Neural cell (in vitro differentiated cells): ENCODE data around the gene LDAH. TPM values are rescaled to one million over a fixed set of nuclear protein-coding genes. Genes with fewer than 3 reads are reported as not detected.

ENCODE experiments used
- H2AFZ ChIP-seq: fragments of 200-600, 300-800 bp; sonication (generic), shearing (Covaris generic); 2 replicates; pipeline ENCODE4 v1.6.0; 2014; ENCODE audit warnings: low read depth, mild to moderate bottlenecking, antibody characterized with exemption, low read length, moderate library complexity
- H3F3A ChIP-seq: fragments of 200-600 bp; shearing (Covaris generic); 2 replicates; pipeline ENCODE4 v1.6.1; 2016; ENCODE audit warnings: mild to moderate bottlenecking, moderate library complexity, mixed read lengths, antibody characterized with exemption, low read length; ENCODE audit not compliant: insufficient read depth, poor library complexity, severe bottlenecking
- H3K27ac ChIP-seq: fragments of 200-600, 300-800 bp; sonication (generic), shearing (Covaris generic); 2 replicates; pipeline ENCODE4 v1.5.1; 2014; ENCODE audit warnings: mild to moderate bottlenecking, low read length, moderate library complexity
- H3K27me3 ChIP-seq: fragments of 300-800, 200-600 bp; sonication (generic), shearing (Covaris generic); 2 replicates; pipeline ENCODE4 v1.6.0; 2014; ENCODE audit warnings: mild to moderate bottlenecking, low read depth, low read length, moderate library complexity; ENCODE audit not compliant: insufficient read depth
- H3K36me3 ChIP-seq: fragments of 300-800, 200-600 bp; sonication (generic), shearing (Covaris generic); 2 replicates; pipeline ENCODE4 v1.5.1; 2014; ENCODE audit warnings: mild to moderate bottlenecking, antibody characterized with exemption, low read length, moderate library complexity; ENCODE audit not compliant: insufficient read depth
- H3K4me2 ChIP-seq: fragments of 300-800, 200-600 bp; sonication (generic), shearing (Covaris generic); 2 replicates; pipeline ENCODE4 v1.6.0; 2014; ENCODE audit warnings: mild to moderate bottlenecking, low read length
- H3K4me3 ChIP-seq: fragments of 300-800, 200-600 bp; sonication (generic), shearing (Covaris generic); 2 replicates; pipeline ENCODE4 v1.5.1; 2014; ENCODE audit warnings: mild to moderate bottlenecking, low read length, moderate library complexity
- H3K79me2 ChIP-seq: fragments of 200-600 bp; shearing (Covaris generic); replicated peaks from 2 replicates; pipeline ENCODE4 v1.6.0; 2014; ENCODE audit warnings: mild to moderate bottlenecking, low read length, moderate library complexity; ENCODE audit not compliant: insufficient read depth
- H3K9ac ChIP-seq: fragments of 300-800, 200-600 bp; sonication (generic), shearing (Covaris generic); 2 replicates; pipeline ENCODE4 v1.6.1; 2016; ENCODE audit warnings: mild to moderate bottlenecking, low read length, mixed read lengths
- H3K9me2 ChIP-seq: fragments of 200-600 bp; shearing (Covaris generic); 2 replicates; pipeline ENCODE4 v1.6.1; 2016; ENCODE audit warnings: mild to moderate bottlenecking, low read length, mixed read lengths; ENCODE audit not compliant: insufficient read depth
- H3K9me3 ChIP-seq: fragments of 200-600, 300-800 bp; sonication (generic), shearing (Covaris generic); 2 replicates; pipeline ENCODE4 v1.6.1; 2016; ENCODE audit warnings: mild to moderate bottlenecking, mixed run types, low read length, moderate library complexity, mixed read lengths
- H4K20me1 ChIP-seq: fragments of 200-600 bp; shearing (Covaris generic); 2 replicates; pipeline ENCODE4 v1.6.1; 2016; ENCODE audit warnings: mild to moderate bottlenecking, mixed run types; ENCODE audit not compliant: insufficient read depth
- EP300 ChIP-seq: fragments of 450-650 bp; conservative IDR thresholded peaks from 2 replicates; pipeline ENCODE4 v1.6.1; 2014; ENCODE audit warnings: antibody characterized with exemption, mild to moderate bottlenecking, moderate library complexity; ENCODE audit not compliant: poor library complexity, severe bottlenecking
- EZH2 ChIP-seq: fragments of 200-600, 300-800 bp; shearing (Covaris generic), sonication (generic); IDR thresholded peaks from 2 replicates; pipeline ENCODE4 v1.6.1; 2014; ENCODE audit warnings: antibody characterized with exemption, low read length, borderline replicate concordance, mild to moderate bottlenecking; ENCODE audit not compliant: insufficient read depth, poor library complexity, severe bottlenecking
- MXI1 ChIP-seq: fragments of 450-650 bp; conservative IDR thresholded peaks from 2 replicates; pipeline ENCODE4 v1.6.1; 2014; ENCODE audit warnings: antibody characterized with exemption, mild to moderate bottlenecking; ENCODE audit not compliant: poor library complexity, severe bottlenecking
- POLR2AphosphoS5 ChIP-seq: IDR thresholded peaks from 2 replicates; pipeline ENCODE4 v1.6.1; 2012
- RAD21 ChIP-seq: fragments of 450-650 bp; conservative IDR thresholded peaks from 2 replicates; pipeline ENCODE4 v1.6.1; 2014; ENCODE audit warnings: antibody characterized with exemption, mild to moderate bottlenecking, moderate library complexity
- SMC3 ChIP-seq: fragments of 450-650 bp; conservative IDR thresholded peaks from 2 replicates; pipeline ENCODE4 v1.6.1; 2014; ENCODE audit warnings: antibody characterized with exemption, mild to moderate bottlenecking, moderate library complexity; ENCODE audit not compliant: poor library complexity
- TAF1 ChIP-seq: IDR thresholded peaks from 2 replicates; pipeline ENCODE4 v1.6.1; 2012; ENCODE audit warnings: low read depth
- polyA plus RNA-seq: library from polyadenylated mRNA; depleted of rRNA; stranded (reverse); fragments of >200 nt; gene quantifications from 2 replicates; pipeline ENCODE4 v1.2.3, GENCODE V29; 2014
- TF ChIP-seq, protein P1 (sequence below): fragments of 450-650 bp; IDR thresholded peaks from 2 replicates; pipeline ENCODE4 v1.5.1; 2014; ENCODE audit warnings: antibody characterized with exemption, mild to moderate bottlenecking, moderate library complexity; ENCODE audit not compliant: poor library complexity, severe bottlenecking
- TF ChIP-seq, protein P2 (sequence below): IDR thresholded peaks from 2 replicates; pipeline ENCODE4 v1.6.1; 2012; ENCODE audit warnings: borderline replicate concordance

The LDAH gene
- polyA plus RNA-seq, 1 donor from 2014 or later = 44.1 TPM

DNA sequence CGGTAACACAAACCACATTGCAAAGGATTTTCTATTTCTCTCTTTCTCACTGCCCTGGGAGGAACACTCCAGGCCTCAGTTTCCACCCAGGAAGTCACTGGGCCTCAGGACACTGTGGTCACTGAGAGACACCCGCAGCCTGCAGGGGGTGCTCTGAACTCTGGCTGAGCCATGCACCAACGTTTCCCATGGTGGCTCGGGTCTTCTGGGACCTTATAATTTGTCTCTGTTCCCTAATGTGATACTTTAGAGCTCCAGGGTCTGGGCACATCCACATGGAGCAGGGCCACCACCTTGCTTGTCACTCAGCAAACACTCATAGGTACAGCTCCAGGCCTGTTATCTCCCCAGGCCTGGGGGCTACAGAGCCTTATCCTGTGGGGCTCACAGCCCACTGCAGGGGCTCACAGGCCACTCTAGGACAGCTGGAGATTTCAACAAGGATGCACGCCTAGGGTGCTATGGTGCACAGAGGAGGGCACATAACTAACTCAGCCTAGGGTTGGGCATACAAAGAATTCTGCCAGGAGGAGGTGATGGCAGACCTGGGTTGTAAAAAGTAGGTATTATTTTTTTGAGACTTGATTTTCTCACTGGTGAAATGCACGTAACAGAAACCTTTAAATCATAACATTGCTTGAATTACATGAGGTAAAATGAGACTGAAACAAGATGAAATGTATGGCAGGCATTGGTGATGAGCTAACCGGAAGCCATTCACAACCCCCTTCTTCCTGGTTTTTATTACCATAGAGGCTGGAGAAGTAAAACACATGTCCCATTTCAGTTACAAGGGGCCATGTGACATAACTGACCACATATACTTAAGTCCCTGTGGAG lies 169.0 kb downstream of the LDAH start:
- TF ChIP-seq SMC3 (no peak), TAF1 (no peak), POLR2AphosphoS5 (no peak), EZH2 (no peak), MXI1 (no peak), EP300 (no peak), RAD21 (no peak)
- TF ChIP-seq, protein P1, sequence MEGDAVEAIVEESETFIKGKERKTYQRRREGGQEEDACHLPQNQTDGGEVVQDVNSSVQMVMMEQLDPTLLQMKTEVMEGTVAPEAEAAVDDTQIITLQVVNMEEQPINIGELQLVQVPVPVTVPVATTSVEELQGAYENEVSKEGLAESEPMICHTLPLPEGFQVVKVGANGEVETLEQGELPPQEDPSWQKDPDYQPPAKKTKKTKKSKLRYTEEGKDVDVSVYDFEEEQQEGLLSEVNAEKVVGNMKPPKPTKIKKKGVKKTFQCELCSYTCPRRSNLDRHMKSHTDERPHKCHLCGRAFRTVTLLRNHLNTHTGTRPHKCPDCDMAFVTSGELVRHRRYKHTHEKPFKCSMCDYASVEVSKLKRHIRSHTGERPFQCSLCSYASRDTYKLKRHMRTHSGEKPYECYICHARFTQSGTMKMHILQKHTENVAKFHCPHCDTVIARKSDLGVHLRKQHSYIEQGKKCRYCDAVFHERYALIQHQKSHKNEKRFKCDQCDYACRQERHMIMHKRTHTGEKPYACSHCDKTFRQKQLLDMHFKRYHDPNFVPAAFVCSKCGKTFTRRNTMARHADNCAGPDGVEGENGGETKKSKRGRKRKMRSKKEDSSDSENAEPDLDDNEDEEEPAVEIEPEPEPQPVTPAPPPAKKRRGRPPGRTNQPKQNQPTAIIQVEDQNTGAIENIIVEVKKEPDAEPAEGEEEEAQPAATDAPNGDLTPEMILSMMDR = no peak
- TF ChIP-seq, protein P2, sequence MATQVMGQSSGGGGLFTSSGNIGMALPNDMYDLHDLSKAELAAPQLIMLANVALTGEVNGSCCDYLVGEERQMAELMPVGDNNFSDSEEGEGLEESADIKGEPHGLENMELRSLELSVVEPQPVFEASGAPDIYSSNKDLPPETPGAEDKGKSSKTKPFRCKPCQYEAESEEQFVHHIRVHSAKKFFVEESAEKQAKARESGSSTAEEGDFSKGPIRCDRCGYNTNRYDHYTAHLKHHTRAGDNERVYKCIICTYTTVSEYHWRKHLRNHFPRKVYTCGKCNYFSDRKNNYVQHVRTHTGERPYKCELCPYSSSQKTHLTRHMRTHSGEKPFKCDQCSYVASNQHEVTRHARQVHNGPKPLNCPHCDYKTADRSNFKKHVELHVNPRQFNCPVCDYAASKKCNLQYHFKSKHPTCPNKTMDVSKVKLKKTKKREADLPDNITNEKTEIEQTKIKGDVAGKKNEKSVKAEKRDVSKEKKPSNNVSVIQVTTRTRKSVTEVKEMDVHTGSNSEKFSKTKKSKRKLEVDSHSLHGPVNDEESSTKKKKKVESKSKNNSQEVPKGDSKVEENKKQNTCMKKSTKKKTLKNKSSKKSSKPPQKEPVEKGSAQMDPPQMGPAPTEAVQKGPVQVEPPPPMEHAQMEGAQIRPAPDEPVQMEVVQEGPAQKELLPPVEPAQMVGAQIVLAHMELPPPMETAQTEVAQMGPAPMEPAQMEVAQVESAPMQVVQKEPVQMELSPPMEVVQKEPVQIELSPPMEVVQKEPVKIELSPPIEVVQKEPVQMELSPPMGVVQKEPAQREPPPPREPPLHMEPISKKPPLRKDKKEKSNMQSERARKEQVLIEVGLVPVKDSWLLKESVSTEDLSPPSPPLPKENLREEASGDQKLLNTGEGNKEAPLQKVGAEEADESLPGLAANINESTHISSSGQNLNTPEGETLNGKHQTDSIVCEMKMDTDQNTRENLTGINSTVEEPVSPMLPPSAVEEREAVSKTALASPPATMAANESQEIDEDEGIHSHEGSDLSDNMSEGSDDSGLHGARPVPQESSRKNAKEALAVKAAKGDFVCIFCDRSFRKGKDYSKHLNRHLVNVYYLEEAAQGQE = no peak
- Histone ChIP-seq H3K79me2 (no peaks in the 10 kb centered on the region), H3K4me3 (no peak overlapping the region), H3K36me3 (no peaks in the 10 kb centered on the region), H3K9me3 (no peaks in the 10 kb centered on the region), H2AFZ (no peak overlapping the region), H3K9ac (no peak overlapping the region), H3K9me2 (no peaks in the 10 kb centered on the region), H3K27me3 (no peaks in the 10 kb centered on the region), H3F3A (no peaks in the 10 kb centered on the region), H4K20me1 (no peaks in the 10 kb centered on the region), H3K4me2 (no peak overlapping the region), H3K27ac (no peak overlapping the region)

DNA sequence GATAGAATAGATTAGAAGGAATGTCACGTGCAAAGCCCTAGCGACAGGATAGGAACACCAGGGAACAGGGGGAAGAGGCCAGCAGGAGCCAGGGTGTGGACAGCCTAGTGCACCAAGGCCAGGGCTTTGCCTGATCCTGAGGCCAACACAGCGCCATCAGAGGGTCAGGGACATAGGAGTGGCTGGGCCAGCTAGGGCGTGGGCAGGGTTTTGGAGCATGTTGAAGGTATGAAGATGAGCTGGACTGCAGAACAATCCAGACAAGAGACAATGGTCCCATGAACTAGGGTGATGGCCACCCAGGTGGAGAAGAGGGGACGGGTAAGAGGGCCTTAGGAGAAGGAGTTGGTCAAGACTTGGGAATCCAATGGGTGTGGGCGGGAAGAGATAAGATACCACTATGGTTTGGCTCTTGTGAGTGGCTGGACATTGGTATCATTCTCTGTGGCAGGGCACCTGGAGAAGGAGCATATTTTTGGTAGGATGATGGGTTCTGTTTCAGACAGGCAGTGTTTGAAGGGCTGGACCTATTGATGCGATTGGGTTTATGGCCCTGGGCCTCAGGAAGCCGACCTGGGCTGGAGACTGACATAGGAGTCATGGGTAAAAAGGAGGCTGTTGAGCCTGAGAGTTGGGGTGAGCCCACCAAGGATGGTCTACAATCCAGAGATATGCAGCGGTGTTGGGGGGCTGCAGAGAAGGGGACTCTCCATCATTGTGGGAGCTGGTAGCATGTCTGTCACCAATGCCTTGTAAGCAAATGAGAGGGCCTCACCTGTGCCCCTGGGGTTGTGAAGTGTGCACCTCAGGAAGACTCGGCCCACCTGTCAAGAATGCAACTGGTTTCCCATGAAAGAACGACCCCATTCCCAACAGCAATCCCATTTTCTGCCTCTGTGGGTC lies 170.0 kb downstream of the LDAH start:
- Histone ChIP-seq H3K9me2 (no peaks in the 10 kb centered on the region), H3K9me3 (no peaks in the 10 kb centered on the region), H3K9ac (no peak overlapping the region), H4K20me1 (no peaks in the 10 kb centered on the region), H3K36me3 (no peaks in the 10 kb centered on the region), H3K27ac (no peak overlapping the region), H3K27me3 (no peaks in the 10 kb centered on the region), H3K79me2 (no peaks in the 10 kb centered on the region), H3K4me3 (no peak overlapping the region), H3F3A (no peaks in the 10 kb centered on the region), H3K4me2 (no peak overlapping the region), H2AFZ (no peak overlapping the region)
- TF ChIP-seq, protein P1 = no peak
- TF ChIP-seq TAF1 = no peak
- no peak for TF ChIP-seq MXI1
- no peak for TF ChIP-seq EZH2
- no peak for TF ChIP-seq EP300
- TF ChIP-seq RAD21 = no peak
